GM20431 (cell line): ENCODE data around the gene UFM1.
"Not testable (repeated sequence)": the region's sequence is repeated elsewhere in the genome, so short reads cannot be mapped to it uniquely, and the experiment has no call there.

Experiments
- in situ Hi-C: fragments of 300-500 bp; cut with MseI, MboI; formaldehyde crosslinking; loops from one replicate; pipeline ENCODE4 v1.15.0; 2020; ENCODE audit warnings: low sequenced_read_pairs; ENCODE audit not compliant: unreplicated experiment

The UFM1 gene

GRCh38 chr13:38363746-38364145 is 14.1 kb downstream of the UFM1 start:
- in situ Hi-C loops, result not testable (repeated sequence)

- in situ Hi-C loops, result no loop called here
These were observed 16.0 kb downstream of the UFM1 start for GRCh38 chr13:38365661-38366060.

GRCh38 chr13:38366954-38367645 is 17.4 kb downstream of the UFM1 start:
- in situ Hi-C loops, result no loop called here

GRCh38 chr13:38369058-38369457 is 19.4 kb downstream of the UFM1 start:
- in situ Hi-C loops, result no loop called here

- in situ Hi-C loops, result not testable (repeated sequence)
These were observed 20.4 kb downstream of the UFM1 start for GRCh38 chr13:38370096-38370495.

- in situ Hi-C loops, result no loop called here
These were observed 23.3 kb downstream of the UFM1 start for GRCh38 chr13:38372820-38373383.

- in situ Hi-C loops, result no loop called here
These were observed 26.9 kb downstream of the UFM1 start for GRCh38 chr13:38376546-38376945.

- in situ Hi-C loops, result no loop called here
These were observed 32.2 kb downstream of the UFM1 start for GRCh38 chr13:38381890-38382289.

GRCh38 chr13:38382946-38383345 is 33.3 kb downstream of the UFM1 start:
- in situ Hi-C loops, result no loop called here

GRCh38 chr13:38384171-38384570 is 34.5 kb downstream of the UFM1 start:
- in situ Hi-C loops, result no loop called here

- in situ Hi-C loops, result no loop called here
These were observed 35.7 kb downstream of the UFM1 start for GRCh38 chr13:38385153-38385891.

- in situ Hi-C loops, result no loop called here
These were observed 36.8 kb downstream of the UFM1 start for GRCh38 chr13:38386421-38386820.

GRCh38 chr13:38391341-38391740 is 41.7 kb downstream of the UFM1 start:
- in situ Hi-C loops, result no loop called here

- in situ Hi-C loops, result no loop called here
These were observed 45.3 kb downstream of the UFM1 start for GRCh38 chr13:38394777-38395496.

- in situ Hi-C loops, result no loop called here
These were observed 45.8 kb downstream of the UFM1 start for GRCh38 chr13:38395497-38395788.

- in situ Hi-C loops, result no loop called here
These were observed 49.3 kb downstream of the UFM1 start for GRCh38 chr13:38398711-38399493.

- in situ Hi-C loops, result no loop called here
These were observed 49.9 kb downstream of the UFM1 start for GRCh38 chr13:38399535-38399934.

- in situ Hi-C loops, result no loop called here
These were observed 51.6 kb downstream of the UFM1 start for GRCh38 chr13:38401276-38401675.

- in situ Hi-C loops, result no loop called here
These were observed 55.6 kb downstream of the UFM1 start for GRCh38 chr13:38405216-38405615.

- in situ Hi-C loops, result no loop called here
These were observed 60.1 kb downstream of the UFM1 start for GRCh38 chr13:38409771-38410170.
